PFSK-1 (cell line): ENCODE data around the gene KRTAP5-7.

Experiments
- FOXP2 ChIP-seq: optimal IDR thresholded peaks from 2 replicates; pipeline ENCODE3; 2011; ENCODE audit warnings: borderline replicate concordance, control low read depth, inconsistent platforms; ENCODE audit not compliant: insufficient read depth; ENCODE audit errors: extremely low read length, extremely low read depth
- POLR2AphosphoS5 ChIP-seq: IDR thresholded peaks from 2 replicates; pipeline ENCODE4 v1.6.1; 2012; ENCODE audit warnings: low read depth, mild to moderate bottlenecking, control low read depth, low read length, moderate library complexity
- SIN3A ChIP-seq: IDR thresholded peaks from 2 replicates; pipeline ENCODE4 v1.6.1; 2012; ENCODE audit warnings: mild to moderate bottlenecking, low read length, moderate library complexity, borderline replicate concordance; ENCODE audit not compliant: insufficient read depth
- TAF1 ChIP-seq: IDR thresholded peaks from 2 replicates; pipeline ENCODE4 v1.6.1; 2012; ENCODE audit warnings: low read length, control low read depth, borderline replicate concordance; ENCODE audit not compliant: insufficient read depth
- TF ChIP-seq, protein P1 (sequence below), 2 experiments: IDR thresholded peaks; 2 replicates each; pipeline versions ENCODE4 v1.6.1 to v1.8.0; 2011 to 2012; ENCODE audit warnings: low read depth in 2 of 2, low read length in 2 of 2, control low read depth in 1 of 2, inconsistent platforms in 1 of 2, mild to moderate bottlenecking in 1 of 2, moderate library complexity in 1 of 2; ENCODE audit not compliant: insufficient read depth in 1 of 2

The KRTAP5-7 gene

DNA sequence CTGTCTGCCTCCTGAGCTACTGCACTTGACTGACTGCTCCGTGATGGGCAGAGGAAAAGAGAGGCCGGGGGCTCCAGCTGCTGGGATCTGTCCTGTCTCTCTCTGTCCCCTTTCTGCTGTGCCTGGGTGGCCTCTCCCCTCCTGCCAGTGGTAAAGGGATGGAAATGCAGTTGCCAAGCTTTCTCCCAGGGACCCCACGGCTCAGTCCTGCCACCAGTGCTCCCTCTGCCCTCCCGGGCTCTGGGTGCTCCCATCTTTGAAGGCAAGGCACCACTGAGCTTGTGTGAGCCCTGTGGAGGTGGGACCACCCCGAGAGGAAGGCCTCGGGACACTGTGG is 42.0 kb upstream of the KRTAP5-7 start:
- TF ChIP-seq FOXP2, result no peak

DNA sequence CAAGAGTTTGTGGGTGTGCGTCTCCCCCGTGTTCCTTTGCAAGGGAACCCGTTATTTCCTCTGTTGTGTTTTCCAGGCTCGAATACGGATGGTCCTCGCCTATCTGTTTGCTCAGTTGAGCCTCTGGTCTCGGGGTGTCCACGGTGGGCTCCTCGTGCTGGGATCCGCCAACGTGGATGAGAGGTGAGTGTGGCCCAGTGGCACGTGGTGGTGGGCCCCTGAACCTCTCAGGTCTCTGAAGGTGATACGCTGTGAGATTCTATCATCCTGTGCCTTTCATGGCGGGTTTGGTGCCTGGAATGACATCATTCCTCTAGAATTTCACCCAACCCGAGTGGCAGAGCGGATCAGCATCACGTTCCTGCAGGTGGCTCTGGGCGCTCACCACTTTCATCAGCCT is 41.6 kb upstream of the KRTAP5-7 start:
- TF ChIP-seq, protein P1, sequence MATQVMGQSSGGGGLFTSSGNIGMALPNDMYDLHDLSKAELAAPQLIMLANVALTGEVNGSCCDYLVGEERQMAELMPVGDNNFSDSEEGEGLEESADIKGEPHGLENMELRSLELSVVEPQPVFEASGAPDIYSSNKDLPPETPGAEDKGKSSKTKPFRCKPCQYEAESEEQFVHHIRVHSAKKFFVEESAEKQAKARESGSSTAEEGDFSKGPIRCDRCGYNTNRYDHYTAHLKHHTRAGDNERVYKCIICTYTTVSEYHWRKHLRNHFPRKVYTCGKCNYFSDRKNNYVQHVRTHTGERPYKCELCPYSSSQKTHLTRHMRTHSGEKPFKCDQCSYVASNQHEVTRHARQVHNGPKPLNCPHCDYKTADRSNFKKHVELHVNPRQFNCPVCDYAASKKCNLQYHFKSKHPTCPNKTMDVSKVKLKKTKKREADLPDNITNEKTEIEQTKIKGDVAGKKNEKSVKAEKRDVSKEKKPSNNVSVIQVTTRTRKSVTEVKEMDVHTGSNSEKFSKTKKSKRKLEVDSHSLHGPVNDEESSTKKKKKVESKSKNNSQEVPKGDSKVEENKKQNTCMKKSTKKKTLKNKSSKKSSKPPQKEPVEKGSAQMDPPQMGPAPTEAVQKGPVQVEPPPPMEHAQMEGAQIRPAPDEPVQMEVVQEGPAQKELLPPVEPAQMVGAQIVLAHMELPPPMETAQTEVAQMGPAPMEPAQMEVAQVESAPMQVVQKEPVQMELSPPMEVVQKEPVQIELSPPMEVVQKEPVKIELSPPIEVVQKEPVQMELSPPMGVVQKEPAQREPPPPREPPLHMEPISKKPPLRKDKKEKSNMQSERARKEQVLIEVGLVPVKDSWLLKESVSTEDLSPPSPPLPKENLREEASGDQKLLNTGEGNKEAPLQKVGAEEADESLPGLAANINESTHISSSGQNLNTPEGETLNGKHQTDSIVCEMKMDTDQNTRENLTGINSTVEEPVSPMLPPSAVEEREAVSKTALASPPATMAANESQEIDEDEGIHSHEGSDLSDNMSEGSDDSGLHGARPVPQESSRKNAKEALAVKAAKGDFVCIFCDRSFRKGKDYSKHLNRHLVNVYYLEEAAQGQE (IDR thresholded peaks at IDR 0.05; ENCODE audit: insufficient read depth in 1 of 2, low read depth in 2 of 2, low read length in 2 of 2), result no peak
- TF ChIP-seq SIN3A, result no peak
- TF ChIP-seq TAF1, result no peak
- TF ChIP-seq POLR2AphosphoS5, result no peak
- no peak for TF ChIP-seq FOXP2

DNA sequence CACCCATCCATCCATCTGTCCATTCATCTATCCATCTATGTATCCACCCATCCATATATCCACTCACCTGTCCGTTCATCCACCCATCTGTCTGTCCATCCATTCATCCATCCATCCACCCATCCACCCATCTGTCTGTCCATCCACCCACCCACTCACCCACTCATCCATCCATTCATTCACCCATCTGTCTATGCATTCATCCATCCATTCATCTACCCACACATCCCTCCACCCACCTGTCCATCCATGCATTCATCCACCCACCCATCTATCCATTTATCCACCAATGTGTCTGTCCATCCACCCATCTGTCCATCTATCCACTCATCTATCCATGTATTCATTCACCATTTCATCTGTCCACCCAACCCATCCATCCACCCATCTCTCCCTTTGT is 40.7 kb upstream of the KRTAP5-7 start:
- TF ChIP-seq, protein P1 (IDR thresholded peaks at IDR 0.05; ENCODE audit: insufficient read depth in 1 of 2, low read depth in 2 of 2, low read length in 2 of 2), result no peak
- TF ChIP-seq FOXP2, result no peak
- TF ChIP-seq SIN3A, result no peak
- TF ChIP-seq POLR2AphosphoS5, result no peak
- TF ChIP-seq TAF1, result no peak

DNA sequence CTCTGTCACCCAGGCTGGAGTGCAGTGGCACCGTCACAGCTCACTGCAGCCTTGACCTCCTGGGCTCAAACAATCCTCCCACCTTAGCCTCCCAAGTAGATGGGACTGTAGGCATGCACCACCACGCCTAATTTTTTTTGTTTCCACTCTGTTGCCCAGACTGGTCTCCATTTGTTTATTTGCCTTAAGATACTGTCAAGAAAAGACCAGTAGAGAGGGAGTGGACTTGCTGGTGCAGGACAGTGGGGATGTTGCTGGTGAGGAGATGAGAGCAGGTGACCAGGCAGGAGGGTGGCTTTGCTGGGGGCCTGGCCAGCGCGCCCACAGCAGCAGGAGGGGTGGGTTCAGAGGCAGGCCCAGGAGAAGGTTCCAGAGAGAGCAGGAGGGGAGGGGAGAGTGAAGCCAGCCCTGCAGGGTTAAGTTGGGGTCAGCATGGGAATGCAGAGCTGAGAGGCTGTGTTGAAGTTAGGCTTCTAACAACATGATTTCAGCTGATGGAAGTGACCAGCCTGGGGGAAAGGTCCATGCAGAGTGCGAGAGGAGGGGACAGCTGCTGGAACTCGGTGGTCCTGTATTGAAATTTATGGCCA is 38.3 kb upstream of the KRTAP5-7 start:
- TF ChIP-seq, protein P1 (IDR thresholded peaks at IDR 0.05; ENCODE audit: insufficient read depth in 1 of 2, low read depth in 2 of 2, low read length in 2 of 2), result no peak
- no peak for TF ChIP-seq FOXP2

DNA sequence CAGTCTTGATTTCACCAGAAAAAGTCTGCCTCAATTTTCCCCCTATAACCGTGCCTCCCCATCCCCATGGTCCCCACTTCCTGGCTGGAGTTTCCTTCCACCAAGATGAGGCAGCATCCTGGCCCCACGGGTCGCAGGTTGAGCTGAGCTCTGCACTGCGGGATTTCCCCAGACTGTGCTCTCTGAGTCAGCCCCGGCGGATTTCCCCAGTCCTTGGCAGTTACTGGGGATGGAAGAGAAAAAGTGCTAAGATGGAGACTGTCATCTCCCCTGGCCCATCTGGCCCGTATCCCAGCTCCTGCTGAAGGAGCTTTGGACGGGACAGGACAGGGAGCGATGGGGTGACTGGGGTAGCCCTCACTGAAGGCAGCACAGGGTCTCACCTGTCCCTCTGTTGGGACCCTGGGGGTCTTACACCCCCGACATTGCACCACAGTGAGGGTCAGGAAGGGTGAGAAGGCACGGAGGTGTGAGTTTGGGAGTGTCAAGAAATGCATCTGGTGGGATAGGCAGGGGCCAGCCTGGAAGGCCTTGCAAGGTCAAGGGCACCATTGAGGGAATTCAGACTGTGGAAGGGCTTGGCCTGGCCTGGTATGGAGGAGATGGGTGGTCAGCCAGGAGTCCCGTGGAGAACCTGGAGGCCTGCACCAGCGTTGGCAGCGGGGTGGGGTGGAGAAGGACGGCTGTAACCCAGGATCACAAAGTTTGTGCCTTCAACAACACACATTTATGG is 37.6 kb upstream of the KRTAP5-7 start:
- TF ChIP-seq, protein P1 (IDR thresholded peaks at IDR 0.05; ENCODE audit: insufficient read depth in 1 of 2, low read depth in 2 of 2, low read length in 2 of 2), result no peak
- no peak for TF ChIP-seq POLR2AphosphoS5
- no peak for TF ChIP-seq SIN3A
- no peak for TF ChIP-seq TAF1
- no peak for TF ChIP-seq FOXP2
